Left forelimb (tissue), 1 donor: Measurements from ENCODE around the gene ZNF784.
A peak's percentile ranks its signal among the peaks of the same experiment; 100 is the strongest.

ENCODE experiments used
- DNase-seq: peaks from one replicate; pipeline ENCODE4 v3.0.0-alpha.2; 2018; ENCODE audit warnings: low spot score

Gene ZNF784, protein sequence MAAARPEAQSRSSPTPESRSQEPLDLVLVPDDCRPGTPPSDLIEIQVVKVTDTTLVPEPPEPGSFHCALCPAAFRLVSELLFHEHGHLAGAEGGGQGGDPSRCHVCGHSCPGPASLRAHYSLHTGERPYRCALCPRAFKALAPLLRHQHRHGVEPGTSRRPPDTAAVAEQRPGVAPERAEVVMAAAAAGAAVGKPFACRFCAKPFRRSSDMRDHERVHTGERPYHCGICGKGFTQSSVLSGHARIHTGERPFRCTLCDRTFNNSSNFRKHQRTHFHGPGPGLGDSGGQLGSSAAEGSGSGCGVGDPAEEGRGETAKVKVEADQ

GRCh38 chr19:55624109-55625003, at the start of gene ZNF784:
Gene ZNF784, minus strand, starts transcription at chr19:55624566. Its CDS starts 5 bp downstream, at chr19:55624561.
- DNase-seq, result peak; percentile 96

DNA sequence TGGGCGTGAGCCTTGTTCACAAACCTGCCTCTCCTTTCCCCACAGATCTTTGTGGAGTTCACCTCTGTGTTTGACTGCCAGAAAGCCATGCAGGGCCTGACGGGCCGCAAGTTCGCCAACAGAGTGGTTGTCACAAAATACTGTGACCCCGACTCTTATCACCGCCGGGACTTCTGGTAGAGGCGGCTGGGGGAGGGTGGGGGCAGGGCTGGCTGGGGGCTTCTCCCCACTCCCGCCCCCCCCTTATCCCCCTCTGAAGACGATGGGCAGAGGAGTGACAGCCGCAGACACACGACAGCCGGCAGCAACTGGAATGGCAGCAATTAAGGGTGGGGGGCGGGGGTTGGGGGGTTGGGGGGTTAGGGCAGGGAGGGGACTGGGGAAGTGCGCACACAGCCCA, 49.5 kb upstream of the ZNF784 start:
- no peak for DNase-seq

DNA sequence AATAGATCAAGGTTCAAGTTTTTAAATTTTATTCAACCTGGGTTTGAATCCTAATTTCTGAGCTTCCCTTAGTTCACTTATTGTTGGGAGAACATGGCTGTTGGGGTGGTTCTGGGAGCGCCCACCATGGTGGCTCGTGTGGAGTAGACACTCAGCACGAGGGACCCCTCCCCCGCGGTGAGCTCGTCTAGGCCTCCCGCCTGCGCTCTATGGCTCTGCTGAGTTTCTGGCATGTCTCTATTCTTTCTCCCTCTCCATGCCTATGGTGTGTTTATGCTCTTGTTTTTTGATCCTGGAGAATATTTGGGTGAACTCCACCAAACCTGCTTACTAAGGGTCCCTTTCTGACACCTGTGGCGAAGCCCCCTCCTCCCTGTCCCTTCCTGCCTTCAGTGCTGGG, 49.1 kb upstream of the ZNF784 start:
- no peak for DNase-seq

DNA sequence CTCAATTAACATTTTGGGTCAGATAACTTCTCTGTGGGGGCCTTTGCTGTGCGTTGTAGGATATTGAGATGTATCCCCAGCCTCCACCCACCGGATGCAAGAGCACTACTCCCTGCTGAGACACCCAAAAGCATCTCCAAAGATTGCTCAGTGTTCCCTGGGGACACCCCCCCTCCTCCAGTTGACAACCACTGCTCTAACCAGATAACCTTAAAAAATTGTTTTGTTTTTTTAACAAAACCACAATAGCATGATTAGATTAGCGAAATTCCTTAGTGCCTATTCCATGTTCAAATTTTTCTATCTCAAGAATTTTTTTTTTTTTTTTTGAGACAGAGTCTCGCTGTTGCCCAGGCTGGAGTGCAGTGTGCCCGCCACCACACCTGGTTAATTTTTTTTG, 48.1 kb upstream of the ZNF784 start:
- no peak for DNase-seq

DNA sequence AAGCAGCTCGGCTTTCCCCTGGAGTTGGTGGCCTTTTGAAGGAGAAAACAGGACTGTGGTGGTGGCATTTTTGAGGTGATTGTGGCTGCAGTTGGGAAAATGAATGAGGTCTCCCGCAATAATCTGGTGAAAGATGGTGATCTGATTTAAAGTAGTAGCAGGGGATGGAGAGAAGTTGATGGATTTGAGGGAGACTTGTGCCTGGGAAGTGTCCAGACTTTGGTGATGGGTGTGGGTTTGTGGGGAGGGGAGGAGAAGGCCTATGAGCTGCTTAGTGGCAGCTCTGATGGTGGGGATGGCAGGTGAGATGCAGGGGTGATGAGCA, 46.6 kb upstream of the ZNF784 start:
- no peak for DNase-seq

GRCh38 chr19:55670280-55671053, 46.1 kb upstream of the ZNF784 start:
- DNase-seq, result peak; percentile 85

GRCh38 chr19:55669418-55670279, 45.3 kb upstream of the ZNF784 start:
- DNase-seq, result no peak

- DNase-seq, result no peak
Observed at GRCh38 chr19:55668603-55669348, 44.4 kb upstream of the ZNF784 start.

- no peak for DNase-seq
Observed at GRCh38 chr19:55667958-55668357, 43.6 kb upstream of the ZNF784 start.

GRCh38 chr19:55667511-55667910, 43.1 kb upstream of the ZNF784 start:
- DNase-seq, result no peak

DNA sequence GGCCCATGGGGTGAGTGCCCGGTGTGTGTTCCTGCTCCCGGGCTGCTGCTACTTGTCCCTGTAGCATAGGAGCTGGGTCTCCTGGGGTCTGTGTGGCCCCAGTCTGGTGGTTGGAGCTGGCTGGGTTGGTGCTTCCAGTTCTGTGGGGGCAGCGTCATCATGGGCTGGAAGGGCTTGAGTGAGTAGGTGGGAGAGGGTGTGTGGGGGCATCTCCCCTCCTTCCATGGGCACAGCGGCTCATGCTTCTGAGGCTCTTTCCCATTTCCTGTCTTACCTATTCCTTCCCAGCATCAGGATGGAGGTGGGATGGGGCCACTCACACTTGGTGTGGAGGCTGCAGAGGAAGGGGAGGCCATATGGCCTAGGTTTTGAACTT, 42.6 kb upstream of the ZNF784 start:
- no peak for DNase-seq

- no peak for DNase-seq
Observed at GRCh38 chr19:55666343-55667005, 42.1 kb upstream of the ZNF784 start.

DNA sequence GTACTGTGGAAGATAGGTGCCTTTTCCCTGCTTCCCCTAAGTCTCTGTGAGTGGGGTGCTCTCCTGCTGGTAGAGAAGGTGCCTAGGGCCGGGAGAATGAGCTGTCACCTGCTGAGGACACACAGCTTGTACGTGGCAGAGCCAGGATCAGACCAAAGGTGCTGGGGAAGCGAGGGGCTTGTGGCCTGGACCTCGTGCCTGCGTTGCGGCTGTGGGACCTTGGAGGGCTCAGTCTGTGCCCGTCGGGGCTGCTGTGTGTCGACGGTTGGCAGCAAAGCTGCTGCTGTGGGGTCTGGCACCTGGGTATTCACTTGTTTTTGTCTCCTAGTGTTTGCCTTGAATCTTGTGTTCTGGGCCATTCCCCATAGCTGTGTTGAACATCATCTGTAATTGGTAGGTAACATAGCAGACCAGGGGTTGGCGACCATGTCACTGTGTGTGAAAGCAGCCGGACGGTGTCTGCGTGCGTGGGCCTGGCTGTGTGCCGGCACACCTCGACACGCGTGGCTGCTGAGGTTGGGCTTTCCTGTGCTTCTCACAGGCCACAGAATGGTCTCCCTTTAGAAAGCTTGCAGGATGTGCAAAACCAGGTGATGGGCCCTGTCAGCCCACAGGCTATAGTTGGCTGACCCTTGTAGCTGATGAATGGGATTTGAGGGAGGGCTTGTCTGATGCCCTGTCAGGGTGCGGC, 39.6 kb upstream of the ZNF784 start:
- no peak for DNase-seq

DNA sequence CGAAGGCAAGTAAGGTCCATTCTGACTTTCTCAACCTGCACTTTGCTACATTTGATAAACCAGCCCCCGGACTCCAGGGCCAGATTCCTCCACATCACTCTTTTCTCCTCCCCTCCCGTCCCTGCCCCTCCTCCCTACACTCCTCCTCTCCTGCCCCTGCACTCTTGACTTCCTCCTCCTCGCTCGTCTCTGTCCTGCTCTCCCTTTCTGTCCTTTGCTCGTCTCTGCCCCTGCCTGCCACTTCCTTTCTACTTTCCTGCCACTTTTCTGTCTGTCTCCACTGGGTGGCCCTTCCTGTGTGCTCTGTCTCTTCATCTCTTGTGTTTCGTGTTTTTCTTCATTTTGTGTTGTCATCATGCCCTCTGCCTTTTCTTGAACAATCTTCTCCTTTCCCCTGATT, 37.5 kb upstream of the ZNF784 start:
- DNase-seq, result no peak

GRCh38 chr19:55660991-55661390, 36.6 kb upstream of the ZNF784 start:
- no peak for DNase-seq

DNA sequence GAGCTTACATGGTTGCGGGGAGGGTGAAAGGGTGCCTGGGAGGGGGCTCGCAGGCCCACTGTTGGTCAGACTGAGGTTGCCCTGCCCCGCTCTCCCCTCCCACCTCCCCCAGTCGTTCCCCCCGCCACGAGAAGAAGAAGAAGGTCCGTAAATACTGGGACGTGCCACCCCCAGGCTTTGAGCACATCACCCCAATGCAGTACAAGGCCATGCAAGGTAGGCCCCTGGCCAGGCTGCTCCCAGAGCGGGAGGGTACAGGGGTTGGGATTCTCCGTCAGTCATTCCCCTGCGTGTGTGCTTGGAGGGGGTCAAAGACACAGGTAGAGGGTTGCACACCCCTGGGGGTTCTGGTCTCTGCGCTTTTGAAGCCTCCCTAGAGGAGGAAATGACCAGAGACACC, 36.0 kb upstream of the ZNF784 start:
- DNase-seq, result no peak

GRCh38 chr19:55659822-55660221, 35.5 kb upstream of the ZNF784 start:
- no peak for DNase-seq

DNA sequence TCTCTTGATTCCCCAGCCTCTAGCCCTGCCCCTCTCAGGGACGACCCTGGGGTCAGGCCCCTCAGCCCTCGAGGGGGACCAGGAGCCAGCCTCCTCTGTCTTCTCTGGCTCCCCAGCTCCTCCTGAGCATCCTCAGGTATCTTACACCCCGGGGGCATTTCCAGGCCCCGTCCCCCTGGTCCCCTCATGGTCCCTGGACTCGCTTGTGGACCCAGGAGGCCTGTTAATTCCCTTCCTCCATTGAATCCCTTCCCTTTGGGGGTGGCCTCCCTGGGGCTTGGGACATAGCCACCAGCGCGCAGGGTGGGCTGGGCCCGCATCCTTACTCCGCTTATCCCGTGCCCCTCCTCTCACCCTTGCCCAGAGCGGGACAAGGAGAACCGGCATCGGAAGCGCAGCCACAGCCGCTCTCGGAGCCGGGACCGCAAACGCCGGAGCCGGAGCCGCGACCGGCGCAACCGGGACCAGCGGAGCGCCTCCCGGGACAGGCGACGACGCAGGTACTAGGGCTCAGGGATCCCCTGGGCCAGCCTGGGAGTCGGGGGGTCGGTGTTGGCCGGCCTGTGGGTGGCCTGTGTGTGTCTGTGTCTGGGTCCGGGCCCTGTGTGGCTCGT, 34.6 kb upstream of the ZNF784 start:
- DNase-seq, result no peak

DNA sequence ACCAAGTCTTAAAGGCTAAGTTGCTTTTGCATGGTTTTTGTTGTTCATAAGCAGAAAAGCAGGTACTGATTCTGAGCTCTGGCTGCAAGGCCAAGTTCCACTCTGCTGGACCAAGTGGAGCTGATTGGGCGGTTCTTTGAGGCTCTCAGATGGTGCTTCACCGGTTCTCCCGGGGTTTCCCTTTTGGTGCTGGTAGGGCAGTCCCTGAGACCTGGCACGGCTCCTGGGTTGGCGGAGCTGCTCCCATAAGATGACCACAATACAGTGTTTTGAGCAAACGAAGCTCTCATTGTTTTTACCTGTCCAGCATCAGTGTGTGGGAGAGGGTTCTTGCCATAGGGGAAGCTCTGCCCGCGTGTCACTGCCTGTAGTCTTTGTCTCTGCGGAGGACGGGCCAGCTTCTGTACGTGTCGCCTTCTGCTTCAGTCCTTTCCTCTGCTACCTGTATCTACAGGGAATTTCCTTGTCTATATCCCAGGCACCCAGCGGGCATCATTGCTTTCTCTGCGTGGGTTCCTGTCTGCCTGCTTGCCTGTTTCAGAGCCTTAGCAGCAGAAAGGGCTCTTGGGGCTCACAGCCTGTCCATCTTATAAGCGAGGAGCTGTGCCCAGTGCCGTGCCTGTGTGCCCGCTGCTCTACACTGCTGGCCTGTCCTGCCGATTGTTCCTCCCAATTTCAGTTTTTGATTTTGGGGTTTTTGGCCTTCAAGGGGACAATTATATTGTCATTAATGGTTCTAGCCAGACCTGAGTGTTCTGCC, 32.8 kb upstream of the ZNF784 start:
- no peak for DNase-seq
